Breast epithelium (tissue), 3 donors: ENCODE data around the gene PLCB4.

ENCODE experiments used
- POLR2AphosphoS5 ChIP-seq, 3 donors: sonication (generic); formaldehyde crosslinking; IDR thresholded peaks; one replicate each; pipeline ENCODE4 v1.6.1; 2017; ENCODE audit warnings: antibody characterized with exemption in 3 of 3
- TF ChIP-seq, protein P1 (sequence below), 3 donors: fragments of 450-650 bp; IDR thresholded peaks; one replicate each; pipeline ENCODE4 v1.5.1; 2016 to 2017; ENCODE audit warnings: antibody characterized with exemption in 3 of 3, mild to moderate bottlenecking in 3 of 3, moderate library complexity in 3 of 3

- TF ChIP-seq, protein P1, sequence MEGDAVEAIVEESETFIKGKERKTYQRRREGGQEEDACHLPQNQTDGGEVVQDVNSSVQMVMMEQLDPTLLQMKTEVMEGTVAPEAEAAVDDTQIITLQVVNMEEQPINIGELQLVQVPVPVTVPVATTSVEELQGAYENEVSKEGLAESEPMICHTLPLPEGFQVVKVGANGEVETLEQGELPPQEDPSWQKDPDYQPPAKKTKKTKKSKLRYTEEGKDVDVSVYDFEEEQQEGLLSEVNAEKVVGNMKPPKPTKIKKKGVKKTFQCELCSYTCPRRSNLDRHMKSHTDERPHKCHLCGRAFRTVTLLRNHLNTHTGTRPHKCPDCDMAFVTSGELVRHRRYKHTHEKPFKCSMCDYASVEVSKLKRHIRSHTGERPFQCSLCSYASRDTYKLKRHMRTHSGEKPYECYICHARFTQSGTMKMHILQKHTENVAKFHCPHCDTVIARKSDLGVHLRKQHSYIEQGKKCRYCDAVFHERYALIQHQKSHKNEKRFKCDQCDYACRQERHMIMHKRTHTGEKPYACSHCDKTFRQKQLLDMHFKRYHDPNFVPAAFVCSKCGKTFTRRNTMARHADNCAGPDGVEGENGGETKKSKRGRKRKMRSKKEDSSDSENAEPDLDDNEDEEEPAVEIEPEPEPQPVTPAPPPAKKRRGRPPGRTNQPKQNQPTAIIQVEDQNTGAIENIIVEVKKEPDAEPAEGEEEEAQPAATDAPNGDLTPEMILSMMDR (IDR thresholded peaks at IDR 0.05): no peak
- TF ChIP-seq POLR2AphosphoS5 (IDR thresholded peaks at IDR 0.05): no peak
Measured at GRCh38 chr20:9516234-9516871, 447.5 kb downstream of the PLCB4 start.
